ENCODE measurements around the gene B3GALT6.

DNA sequence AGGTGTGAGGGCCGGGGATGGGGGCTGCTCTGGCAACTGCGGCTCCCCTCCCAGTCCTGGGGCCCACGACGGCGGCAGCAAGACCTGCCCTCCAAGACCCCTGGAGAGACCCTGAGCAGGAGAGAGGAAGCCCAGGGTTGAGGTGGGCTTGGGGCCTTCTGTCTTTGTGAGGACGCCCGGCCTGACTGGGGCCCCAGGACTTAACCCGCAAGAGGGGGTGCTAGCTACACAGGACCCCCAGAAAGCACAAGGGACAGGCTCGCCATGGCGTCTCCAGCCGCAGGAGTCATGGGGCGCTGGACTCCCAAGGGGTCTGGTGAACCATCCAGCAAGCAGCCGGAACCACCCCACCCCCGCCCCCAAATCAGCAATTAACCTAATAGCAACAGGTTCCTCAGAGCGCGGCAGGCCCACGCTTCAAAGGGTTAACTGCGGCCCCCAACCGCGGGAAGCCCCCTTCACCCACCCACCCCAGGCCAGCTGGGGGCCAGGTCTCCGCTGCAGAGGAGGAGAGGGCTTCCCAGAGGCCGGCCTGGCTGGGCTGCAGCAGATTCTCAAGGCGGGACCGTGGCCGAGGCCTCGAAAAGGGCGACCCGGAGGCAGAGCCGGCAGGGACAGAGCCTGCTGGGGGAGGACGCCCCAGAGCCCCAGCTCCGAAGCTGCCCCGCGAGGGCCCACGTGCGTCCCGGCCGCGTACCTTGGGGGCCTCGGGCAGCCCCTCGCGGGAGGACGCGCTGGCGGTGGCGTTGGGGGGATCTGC lies 14.0 kb downstream of the B3GALT6 start:
- TF ChIP-seq, protein P1, sequence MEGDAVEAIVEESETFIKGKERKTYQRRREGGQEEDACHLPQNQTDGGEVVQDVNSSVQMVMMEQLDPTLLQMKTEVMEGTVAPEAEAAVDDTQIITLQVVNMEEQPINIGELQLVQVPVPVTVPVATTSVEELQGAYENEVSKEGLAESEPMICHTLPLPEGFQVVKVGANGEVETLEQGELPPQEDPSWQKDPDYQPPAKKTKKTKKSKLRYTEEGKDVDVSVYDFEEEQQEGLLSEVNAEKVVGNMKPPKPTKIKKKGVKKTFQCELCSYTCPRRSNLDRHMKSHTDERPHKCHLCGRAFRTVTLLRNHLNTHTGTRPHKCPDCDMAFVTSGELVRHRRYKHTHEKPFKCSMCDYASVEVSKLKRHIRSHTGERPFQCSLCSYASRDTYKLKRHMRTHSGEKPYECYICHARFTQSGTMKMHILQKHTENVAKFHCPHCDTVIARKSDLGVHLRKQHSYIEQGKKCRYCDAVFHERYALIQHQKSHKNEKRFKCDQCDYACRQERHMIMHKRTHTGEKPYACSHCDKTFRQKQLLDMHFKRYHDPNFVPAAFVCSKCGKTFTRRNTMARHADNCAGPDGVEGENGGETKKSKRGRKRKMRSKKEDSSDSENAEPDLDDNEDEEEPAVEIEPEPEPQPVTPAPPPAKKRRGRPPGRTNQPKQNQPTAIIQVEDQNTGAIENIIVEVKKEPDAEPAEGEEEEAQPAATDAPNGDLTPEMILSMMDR (IDR thresholded peaks at IDR 0.05; ENCODE audit: low read depth, low read length) = no peak
- TF ChIP-seq POLR2A (IDR thresholded peaks at IDR 0.05; ENCODE audit: extremely low read depth, insufficient read length) = no peak
- TF ChIP-seq, protein P2, sequence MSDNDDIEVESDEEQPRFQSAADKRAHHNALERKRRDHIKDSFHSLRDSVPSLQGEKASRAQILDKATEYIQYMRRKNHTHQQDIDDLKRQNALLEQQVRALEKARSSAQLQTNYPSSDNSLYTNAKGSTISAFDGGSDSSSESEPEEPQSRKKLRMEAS (IDR thresholded peaks at IDR 0.05; ENCODE audit: low read depth, low read length) = no peak
